Measurements from ENCODE around the gene FAM110C.

DNA sequence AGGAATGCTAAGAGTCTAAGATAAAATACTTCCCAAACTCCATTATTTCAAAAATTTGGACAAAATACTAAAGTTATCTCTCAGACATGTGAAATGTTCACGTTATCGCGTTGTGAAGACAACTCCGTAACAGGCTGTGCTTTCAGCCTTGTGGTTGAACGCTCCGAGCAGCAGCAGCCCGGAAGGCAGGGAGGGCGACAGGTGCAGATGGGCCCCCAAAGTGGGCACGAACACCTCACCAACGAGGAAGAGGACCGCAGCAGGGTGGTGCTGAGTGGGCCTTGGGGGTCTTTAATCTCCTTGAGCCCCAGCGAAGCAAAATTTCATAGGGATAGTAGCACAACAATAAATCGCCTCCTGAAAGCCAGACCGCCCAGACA lies 1.0 kb upstream of the FAM110C start:
- TF ChIP-seq, protein P1, sequence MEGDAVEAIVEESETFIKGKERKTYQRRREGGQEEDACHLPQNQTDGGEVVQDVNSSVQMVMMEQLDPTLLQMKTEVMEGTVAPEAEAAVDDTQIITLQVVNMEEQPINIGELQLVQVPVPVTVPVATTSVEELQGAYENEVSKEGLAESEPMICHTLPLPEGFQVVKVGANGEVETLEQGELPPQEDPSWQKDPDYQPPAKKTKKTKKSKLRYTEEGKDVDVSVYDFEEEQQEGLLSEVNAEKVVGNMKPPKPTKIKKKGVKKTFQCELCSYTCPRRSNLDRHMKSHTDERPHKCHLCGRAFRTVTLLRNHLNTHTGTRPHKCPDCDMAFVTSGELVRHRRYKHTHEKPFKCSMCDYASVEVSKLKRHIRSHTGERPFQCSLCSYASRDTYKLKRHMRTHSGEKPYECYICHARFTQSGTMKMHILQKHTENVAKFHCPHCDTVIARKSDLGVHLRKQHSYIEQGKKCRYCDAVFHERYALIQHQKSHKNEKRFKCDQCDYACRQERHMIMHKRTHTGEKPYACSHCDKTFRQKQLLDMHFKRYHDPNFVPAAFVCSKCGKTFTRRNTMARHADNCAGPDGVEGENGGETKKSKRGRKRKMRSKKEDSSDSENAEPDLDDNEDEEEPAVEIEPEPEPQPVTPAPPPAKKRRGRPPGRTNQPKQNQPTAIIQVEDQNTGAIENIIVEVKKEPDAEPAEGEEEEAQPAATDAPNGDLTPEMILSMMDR (tag by site-specific recombination; IDR thresholded peaks at IDR 0.05): no peak
- TF ChIP-seq ZNF133 (tag by site-specific recombination; IDR thresholded peaks at IDR 0.05) (no peak), ZNF561 (tag by site-specific recombination; IDR thresholded peaks at IDR 0.05; ENCODE audit: borderline replicate concordance) (no peak), ZNF37A (tag by site-specific recombination; IDR thresholded peaks at IDR 0.05) (no peak), ZBTB7A (tag by site-specific recombination; IDR thresholded peaks at IDR 0.05; ENCODE audit: low read depth) (no peak)
- TF ChIP-seq, protein P2, sequence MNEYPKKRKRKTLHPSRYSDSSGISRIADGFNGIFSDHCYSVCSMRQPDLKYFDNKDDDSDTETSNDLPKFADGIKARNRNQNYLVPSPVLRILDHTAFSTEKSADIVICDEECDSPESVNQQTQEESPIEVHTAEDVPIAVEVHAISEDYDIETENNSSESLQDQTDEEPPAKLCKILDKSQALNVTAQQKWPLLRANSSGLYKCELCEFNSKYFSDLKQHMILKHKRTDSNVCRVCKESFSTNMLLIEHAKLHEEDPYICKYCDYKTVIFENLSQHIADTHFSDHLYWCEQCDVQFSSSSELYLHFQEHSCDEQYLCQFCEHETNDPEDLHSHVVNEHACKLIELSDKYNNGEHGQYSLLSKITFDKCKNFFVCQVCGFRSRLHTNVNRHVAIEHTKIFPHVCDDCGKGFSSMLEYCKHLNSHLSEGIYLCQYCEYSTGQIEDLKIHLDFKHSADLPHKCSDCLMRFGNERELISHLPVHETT (tag by site-specific recombination; IDR thresholded peaks at IDR 0.05): no peak
